ENCODE measurements around the gene WDR18.
"Not testable (repeated sequence)": the region's sequence is repeated elsewhere in the genome, so short reads cannot be mapped to it uniquely, and the experiment has no call there.

WDR18 gene

GRCh38 chr19:1020868-1021425 is 36.8 kb downstream of the WDR18 start, which contains the start of gene TMEM259:
Gene TMEM259 (minus strand): TSS chr19:1021123. CDS start chr19:1020996, 127 bp downstream.
- no peak for TF ChIP-seq CTCF (IDR thresholded peaks at IDR 0.05; ENCODE audit: low read depth, low read length)
- DNase-seq (ENCODE audit: extremely low read depth, low read depth): peak; percentile 95

DNA sequence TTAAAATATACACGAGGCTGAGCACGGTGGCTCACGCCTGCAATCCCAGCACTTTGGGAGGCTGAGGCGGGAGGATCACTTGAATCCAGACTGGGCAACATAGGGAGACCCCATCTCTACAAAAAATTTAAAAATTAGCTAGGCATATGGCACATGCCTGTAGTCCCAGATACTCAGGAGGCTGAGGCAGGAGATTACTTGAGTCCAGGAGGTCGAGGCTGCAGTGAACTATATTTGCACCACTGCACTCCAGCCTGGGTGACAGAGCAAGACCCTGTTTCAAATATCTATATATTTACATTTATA is 39.7 kb downstream of the WDR18 start:
- not testable (repeated sequence) for DNase-seq (ENCODE audit: extremely low read depth, low read depth)

DNA sequence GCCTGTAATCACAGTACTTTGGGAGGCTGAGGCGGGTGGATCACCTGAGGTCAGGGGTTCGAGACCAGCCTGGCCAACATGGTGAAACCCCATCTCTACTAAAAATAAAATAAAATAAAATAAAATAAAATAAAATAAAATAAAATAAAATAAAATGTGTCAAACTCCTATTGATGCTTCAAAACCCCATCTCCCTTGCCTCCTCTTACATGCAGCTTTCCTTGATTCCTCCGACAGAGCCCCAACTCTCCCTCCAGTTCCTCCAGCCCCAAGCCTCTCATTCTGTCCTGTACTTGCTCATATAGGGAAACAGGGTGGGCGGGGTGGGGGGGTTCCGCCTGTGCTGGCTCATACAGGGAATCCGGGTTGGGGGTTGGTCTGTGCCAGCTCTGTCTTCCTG is 40.9 kb downstream of the WDR18 start:
- not testable (repeated sequence) for DNase-seq (ENCODE audit: extremely low read depth, low read depth)

GRCh38 chr19:1025960-1026782 is 42.0 kb downstream of the WDR18 start, which contains the start of gene CNN2:
Gene CNN2 (plus strand): TSS chr19:1026608. CDS start chr19:1026662, 54 bp downstream.
- no peak for TF ChIP-seq CTCF (IDR thresholded peaks at IDR 0.05; ENCODE audit: low read depth, low read length)
- no peak for DNase-seq (ENCODE audit: extremely low read depth, low read depth)

GRCh38 chr19:1026783-1027649 is 42.9 kb downstream of the WDR18 start:
- DNase-seq (ENCODE audit: extremely low read depth, low read depth): no peak
- no peak for TF ChIP-seq CTCF (IDR thresholded peaks at IDR 0.05; ENCODE audit: low read depth, low read length)

DNA sequence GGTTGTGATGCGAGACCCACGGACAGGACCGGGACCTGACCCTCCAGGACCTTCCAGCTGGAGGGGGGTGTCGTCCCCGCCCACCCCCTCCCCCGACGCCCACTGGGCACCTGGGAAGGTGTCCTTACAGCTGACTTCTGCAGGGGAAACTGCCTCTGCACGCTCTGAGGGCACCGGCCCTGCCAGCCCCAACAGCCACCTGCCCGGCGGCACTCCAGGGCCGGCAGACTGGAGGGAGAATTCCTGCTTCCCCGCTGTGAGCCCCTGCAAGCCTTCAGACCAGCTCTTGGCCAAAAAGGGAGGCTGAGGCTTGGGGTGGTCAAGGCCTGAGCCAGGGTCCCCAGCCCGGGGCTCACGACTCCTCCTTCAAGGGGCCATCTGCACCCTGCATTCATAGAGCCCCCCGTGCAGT is 43.5 kb downstream of the WDR18 start:
- no peak for DNase-seq (ENCODE audit: extremely low read depth, low read depth)
- TF ChIP-seq CTCF (IDR thresholded peaks at IDR 0.05; ENCODE audit: low read depth, low read length): no peak

- TF ChIP-seq CTCF (IDR thresholded peaks at IDR 0.05; ENCODE audit: low read depth, low read length): no peak
- peak; percentile 94 for DNase-seq (ENCODE audit: extremely low read depth, low read depth)
Measured at GRCh38 chr19:1028062-1028926, 44.1 kb downstream of the WDR18 start.

All from AG09319 (cell line).